Hematopoietic multipotent progenitor cell treated with erythropoietin and hydrocortisone succinate and interleukin-3 and kit ligand, for 15 days (in vitro differentiated cells): ENCODE results near the gene RREB1.
A peak's percentile ranks its signal among the peaks of the same experiment; 100 is the strongest.

Experiments used
- DNase-seq: peaks from one replicate; pipeline ENCODE4 v3.0.0-alpha.2; 2015; ENCODE audit warnings: low spot score

Gene RREB1

GRCh38 chr6:7122684-7123083 is 14.9 kb downstream of the RREB1 start:
- no peak for DNase-seq

- DNase-seq = no peak
These were observed 16.4 kb downstream of the RREB1 start for GRCh38 chr6:7124114-7124513.

GRCh38 chr6:7124636-7125035 is 16.9 kb downstream of the RREB1 start:
- DNase-seq = no peak

- no peak for DNase-seq
These were observed 17.5 kb downstream of the RREB1 start for GRCh38 chr6:7125290-7125689.

- DNase-seq = no peak
These were observed 19.0 kb downstream of the RREB1 start for GRCh38 chr6:7126754-7127153.

- DNase-seq = no peak
These were observed 19.9 kb downstream of the RREB1 start for GRCh38 chr6:7127680-7128079.

- no peak for DNase-seq
These were observed 21.6 kb downstream of the RREB1 start for GRCh38 chr6:7129360-7129759.

GRCh38 chr6:7129784-7130569 is 22.2 kb downstream of the RREB1 start:
- no peak for DNase-seq

GRCh38 chr6:7131390-7131789 is 23.6 kb downstream of the RREB1 start:
- DNase-seq = no peak

- no peak for DNase-seq
These were observed 24.8 kb downstream of the RREB1 start for GRCh38 chr6:7132398-7133035.

GRCh38 chr6:7134999-7135745 is 27.4 kb downstream of the RREB1 start:
- no peak for DNase-seq

GRCh38 chr6:7135755-7136154 is 28.0 kb downstream of the RREB1 start:
- DNase-seq = no peak

- no peak for DNase-seq
These were observed 29.1 kb downstream of the RREB1 start for GRCh38 chr6:7136859-7137334.

GRCh38 chr6:7137335-7138045 is 29.7 kb downstream of the RREB1 start:
- peak; percentile 62 for DNase-seq

GRCh38 chr6:7138046-7138531 is 30.3 kb downstream of the RREB1 start:
- peak; percentile 50 for DNase-seq

GRCh38 chr6:7138921-7139358 is 31.2 kb downstream of the RREB1 start:
- no peak for DNase-seq

GRCh38 chr6:7139835-7140470 is 32.2 kb downstream of the RREB1 start:
- peak; percentile 56 for DNase-seq

GRCh38 chr6:7140631-7141378 is 33.0 kb downstream of the RREB1 start:
- peak; percentile 83 for DNase-seq

GRCh38 chr6:7142228-7142801 is 34.6 kb downstream of the RREB1 start:
- DNase-seq = no peak

GRCh38 chr6:7142918-7143475 is 35.2 kb downstream of the RREB1 start:
- DNase-seq = no peak
